ENCODE data around the gene C7orf33. TPM values are rescaled to one million over a fixed set of nuclear protein-coding genes. Genes with fewer than 3 reads are reported as not detected.

The C7orf33 gene
- total and polyA plus RNA-seq, 2 of the 13 experiments (the other 11 are each of a cell fraction or from before 2014, with no cell fraction given) = not detected

DNA sequence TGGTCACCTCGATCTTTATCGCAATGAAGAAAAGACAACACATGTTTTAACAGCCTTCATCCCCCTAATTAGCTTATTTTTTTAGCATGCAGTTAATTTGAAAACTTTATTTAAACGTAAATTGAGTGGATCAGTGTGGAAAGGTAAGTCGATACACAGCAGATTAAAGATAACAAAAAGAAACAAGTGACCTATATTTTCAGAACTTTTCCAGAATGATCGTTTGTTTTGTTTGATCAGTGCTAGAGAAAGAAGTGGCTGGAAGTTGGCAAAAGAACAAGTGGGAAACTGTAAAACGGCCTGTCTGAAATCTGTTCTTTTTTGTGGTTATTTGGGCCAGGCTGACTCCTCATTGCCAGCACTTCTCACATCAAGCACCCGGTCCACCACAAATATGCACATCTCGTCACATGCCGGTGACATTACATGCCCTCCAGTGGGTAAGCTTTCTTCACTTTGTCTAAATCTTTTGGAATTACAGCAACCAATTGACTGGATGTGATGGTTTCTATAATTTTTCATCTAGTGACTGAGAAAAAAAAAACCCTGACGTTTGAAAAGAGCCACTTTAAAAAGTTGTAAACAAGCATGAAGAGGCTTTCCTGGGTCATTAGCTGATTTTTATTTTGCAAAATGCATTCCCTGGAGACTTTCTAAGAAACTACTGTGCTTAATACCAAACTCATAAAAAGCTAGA lies 33.2 kb downstream of the C7orf33 start:
- in situ Hi-C loops (cut with HindIII; ENCODE audit: extremely low pct_ligation_motif_present, low pct_unique_long_range_greater_than_20kb) = no loop called here

More for the DNA sequence above, 33.2 kb downstream of the C7orf33 start:
- TF ChIP-seq EED (CRISPR knock-in tag; IDR thresholded peaks at IDR 0.05) (no peak), ZNF354B (CRISPR knock-in tag; IDR thresholded peaks at IDR 0.05) (no peak), ZSCAN9 (CRISPR knock-in tag; IDR thresholded peaks at IDR 0.05; ENCODE audit: borderline replicate concordance) (no peak), RAD21 (CRISPR knock-in tag; IDR thresholded peaks at IDR 0.05) (no peak), SALL2 (CRISPR knock-in tag; IDR thresholded peaks at IDR 0.05) (no peak), ZNF225 (CRISPR knock-in tag; IDR thresholded peaks at IDR 0.05) (no peak), ZBTB1 (CRISPR knock-in tag; IDR thresholded peaks at IDR 0.05; ENCODE audit: borderline replicate concordance) (no peak), PAWR (CRISPR knock-in tag; IDR thresholded peaks at IDR 0.05; ENCODE audit: borderline replicate concordance) (no peak), RXRB (CRISPR knock-in tag; IDR thresholded peaks at IDR 0.05; ENCODE audit: borderline replicate concordance) (no peak), REXO4 (CRISPR knock-in tag; IDR thresholded peaks at IDR 0.05; ENCODE audit: borderline replicate concordance) (no peak), RAD51 (IDR thresholded peaks at IDR 0.05; ENCODE audit: borderline replicate concordance) (no peak), NR2C2 (CRISPR knock-in tag; IDR thresholded peaks at IDR 0.05; ENCODE audit: borderline replicate concordance) (no peak), MTA1 (CRISPR knock-in tag; IDR thresholded peaks at IDR 0.05; ENCODE audit: borderline replicate concordance) (no peak), KLF11 (CRISPR knock-in tag; IDR thresholded peaks at IDR 0.05) (no peak), POLR2AphosphoS2 (IDR thresholded peaks at IDR 0.05; ENCODE audit: low read depth, low read length) (no peak), SATB2 (CRISPR knock-in tag; IDR thresholded peaks at IDR 0.05) (no peak), TARDBP (CRISPR knock-in tag; IDR thresholded peaks at IDR 0.05) (no peak), MAF1 (CRISPR knock-in tag; IDR thresholded peaks at IDR 0.05; ENCODE audit: borderline replicate concordance) (no peak)
- TF ChIP-seq, protein P1, sequence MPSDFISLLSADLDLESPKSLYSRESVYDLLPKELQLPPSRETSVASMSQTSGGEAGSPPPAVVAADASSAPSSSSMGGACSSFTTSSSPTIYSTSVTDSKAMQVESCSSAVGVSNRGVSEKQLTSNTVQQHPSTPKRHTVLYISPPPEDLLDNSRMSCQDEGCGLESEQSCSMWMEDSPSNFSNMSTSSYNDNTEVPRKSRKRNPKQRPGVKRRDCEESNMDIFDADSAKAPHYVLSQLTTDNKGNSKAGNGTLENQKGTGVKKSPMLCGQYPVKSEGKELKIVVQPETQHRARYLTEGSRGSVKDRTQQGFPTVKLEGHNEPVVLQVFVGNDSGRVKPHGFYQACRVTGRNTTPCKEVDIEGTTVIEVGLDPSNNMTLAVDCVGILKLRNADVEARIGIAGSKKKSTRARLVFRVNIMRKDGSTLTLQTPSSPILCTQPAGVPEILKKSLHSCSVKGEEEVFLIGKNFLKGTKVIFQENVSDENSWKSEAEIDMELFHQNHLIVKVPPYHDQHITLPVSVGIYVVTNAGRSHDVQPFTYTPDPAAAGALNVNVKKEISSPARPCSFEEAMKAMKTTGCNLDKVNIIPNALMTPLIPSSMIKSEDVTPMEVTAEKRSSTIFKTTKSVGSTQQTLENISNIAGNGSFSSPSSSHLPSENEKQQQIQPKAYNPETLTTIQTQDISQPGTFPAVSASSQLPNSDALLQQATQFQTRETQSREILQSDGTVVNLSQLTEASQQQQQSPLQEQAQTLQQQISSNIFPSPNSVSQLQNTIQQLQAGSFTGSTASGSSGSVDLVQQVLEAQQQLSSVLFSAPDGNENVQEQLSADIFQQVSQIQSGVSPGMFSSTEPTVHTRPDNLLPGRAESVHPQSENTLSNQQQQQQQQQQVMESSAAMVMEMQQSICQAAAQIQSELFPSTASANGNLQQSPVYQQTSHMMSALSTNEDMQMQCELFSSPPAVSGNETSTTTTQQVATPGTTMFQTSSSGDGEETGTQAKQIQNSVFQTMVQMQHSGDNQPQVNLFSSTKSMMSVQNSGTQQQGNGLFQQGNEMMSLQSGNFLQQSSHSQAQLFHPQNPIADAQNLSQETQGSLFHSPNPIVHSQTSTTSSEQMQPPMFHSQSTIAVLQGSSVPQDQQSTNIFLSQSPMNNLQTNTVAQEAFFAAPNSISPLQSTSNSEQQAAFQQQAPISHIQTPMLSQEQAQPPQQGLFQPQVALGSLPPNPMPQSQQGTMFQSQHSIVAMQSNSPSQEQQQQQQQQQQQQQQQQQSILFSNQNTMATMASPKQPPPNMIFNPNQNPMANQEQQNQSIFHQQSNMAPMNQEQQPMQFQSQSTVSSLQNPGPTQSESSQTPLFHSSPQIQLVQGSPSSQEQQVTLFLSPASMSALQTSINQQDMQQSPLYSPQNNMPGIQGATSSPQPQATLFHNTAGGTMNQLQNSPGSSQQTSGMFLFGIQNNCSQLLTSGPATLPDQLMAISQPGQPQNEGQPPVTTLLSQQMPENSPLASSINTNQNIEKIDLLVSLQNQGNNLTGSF (CRISPR knock-in tag; IDR thresholded peaks at IDR 0.05) = no peak
- POLR2A ChIA-PET = no interaction called here
- H3K36me3 ChIP-seq (replicated peaks in 1 of 2; ENCODE audit: control insufficient read depth in 1 of 2, insufficient read depth in 2 of 2, low read length in 2 of 2) = no peaks in the 10 kb centered on the region
- 21% methylated on average over 10 of the region's 10 CpGs for WGBS (ENCODE audit: low lambda C conversion rate)
- H3K4me2 ChIP-seq (ENCODE audit: low read depth, low read length) = no peak overlapping the region
- no peak for ATAC-seq
- no TSS peak for BruUV-seq (replicated peaks)
- H3K9me3 ChIP-seq (ENCODE audit: low read length) = no peaks in the 10 kb centered on the region
- H3K9ac ChIP-seq (ENCODE audit: insufficient read depth, low read depth, low read length) = no peak overlapping the region
- no peak overlapping the region for H3K27ac ChIP-seq (ENCODE audit: extremely low read length, insufficient read depth, low read length)
- no peak for DNase-seq (ENCODE audit: low spot score)
- H3K79me2 ChIP-seq (ENCODE audit: insufficient read depth, low read length) = no peaks in the 10 kb centered on the region
- H3K4me3 ChIP-seq (replicated peaks in 1 of 3; ENCODE audit: insufficient read depth in 1 of 3, low read depth in 2 of 3, low read length in 3 of 3) = no peak overlapping the region
- intact Hi-C loops (cut with micrococcal nuclease; ENCODE audit: unreplicated experiment) = no loop called here
- H2AFZ ChIP-seq (ENCODE audit: low read length) = no peak overlapping the region
- peaks cover 11% of the 10 kb centered on the region for H3K4me1 ChIP-seq (ENCODE audit: insufficient read depth, low read length)
- peaks cover 0 to 3% of the 10 kb centered on the region in 2 experiments; a peak in 2 of 5 replicates for H3K27me3 ChIP-seq (ENCODE audit: control insufficient read depth in 1 of 2, insufficient read depth in 2 of 2, low read length in 2 of 2)
- H4K20me1 ChIP-seq (ENCODE audit: insufficient read depth, low read length) = no peaks in the 10 kb centered on the region; the same call in 1 of the 2 replicates
- no peak for FAIRE-seq
- CTCF ChIA-PET (ENCODE audit: low intra/inter-chr PET ratio, low total read pairs) = no interaction called here
